Cardiac muscle cell (in vitro differentiated cells and primary cell): ENCODE data around the gene VWA5B2. TPM values are rescaled to one million over a fixed set of nuclear protein-coding genes. Genes with fewer than 3 reads are reported as not detected.

Experiments
- DNase-seq, 2 donors: peaks; one replicate each; pipeline versions ENCODE4 v3.0.0 to v3.0.0-alpha.2; 2010 to 2017; ENCODE audit warnings: low read depth in 1 of 2, low spot score in 1 of 2
- H3K27ac ChIP-seq: fragments of 200-600 bp; sonication (generic); 2 replicates; pipeline ENCODE4 v1.5.1; 2016
- H3K27me3 ChIP-seq: fragments of 200-600 bp; sonication (generic); 2 replicates; pipeline ENCODE4 v1.6.0; 2016; ENCODE audit warnings: control low read depth
- H3K36me3 ChIP-seq: fragments of 200-600 bp; sonication (generic); 2 replicates; pipeline ENCODE4 v1.5.1; 2016; ENCODE audit warnings: control low read depth
- H3K4me1 ChIP-seq: fragments of 200-600 bp; sonication (generic); 2 replicates; pipeline ENCODE4 v1.8.1; 2017; ENCODE audit warnings: low read depth, mild to moderate bottlenecking, mixed run types
- H3K4me3 ChIP-seq: fragments of 200-600 bp; sonication (generic); 2 replicates; pipeline ENCODE4 v1.5.1; 2016; ENCODE audit warnings: mild to moderate bottlenecking
- H3K9me3 ChIP-seq: fragments of 200-600 bp; sonication (generic); 2 replicates; pipeline ENCODE4 v1.5.1; 2017; ENCODE audit warnings: low read depth, mild to moderate bottlenecking, control low read depth
- CTCF ChIP-seq: IDR thresholded peaks from 2 replicates; pipeline ENCODE4 v1.5.1; 2012; ENCODE audit warnings: low read depth, mild to moderate bottlenecking, low read length
- polyA plus RNA-seq: library from polyadenylated mRNA; unstranded; fragments of >200 nt; fragmentation: Nextera tagmentation; extraction: Ambion mirVana; gene quantifications from 2 replicates; pipeline ENCODE4 v1.2.1, GENCODE V29; 2016
- total RNA-seq: library from RNA; depleted of rRNA; stranded (reverse); fragments of >200 nt; gene quantifications from 2 replicates; pipeline ENCODE4 v1.2.3, GENCODE V29; 2016

VWA5B2 gene
- total and polyA plus RNA-seq, 2 experiments from 2014 or later = not detected

- H3K27ac ChIP-seq = peak overlapping the region; percentile 93
- peak overlapping the region; percentile 74 for H3K4me3 ChIP-seq
- no peaks in the 10 kb centered on the region for H3K27me3 ChIP-seq
- TF ChIP-seq CTCF = no peak
- H3K36me3 ChIP-seq = peaks cover 57% of the 10 kb centered on the region
- DNase-seq = peak; percentile 100
- H3K9me3 ChIP-seq = no peaks in the 10 kb centered on the region
- peaks cover 12% of the 10 kb centered on the region for H3K4me1 ChIP-seq
These were observed 43.8 kb upstream of the VWA5B2 start for GRCh38 chr3:184185461-184186183.

GRCh38 chr3:184186184-184186901, 43.0 kb upstream of the VWA5B2 start, which contains the start of gene ABCF3:
ABCF3 (plus strand) TSS chr3:184186199; CDS start chr3:184186208, 9 bp downstream.
- TF ChIP-seq CTCF = no peak
- Histone ChIP-seq H3K27me3 (no peaks in the 10 kb centered on the region), H3K9me3 (no peaks in the 10 kb centered on the region), H3K27ac (peak within 1 kb of the TSS; percentile 93), H3K4me3 (peak within 1 kb of the TSS; percentile 74), H3K4me1 (peaks cover 12% of the 10 kb centered on the region), H3K36me3 (peaks cover 57% of the 10 kb centered on the region)
- DNase-seq = peak in 1 of 2 donors; percentile 63

GRCh38 chr3:184186902-184187207, 42.5 kb upstream of the VWA5B2 start:
- H3K27ac ChIP-seq = peak overlapping the region; percentile 86
- no peak for DNase-seq
- peaks cover 12% of the 10 kb centered on the region for H3K4me1 ChIP-seq
- peaks cover 54% of the 10 kb centered on the region for H3K36me3 ChIP-seq
- H3K9me3 ChIP-seq = no peaks in the 10 kb centered on the region
- no peaks in the 10 kb centered on the region for H3K27me3 ChIP-seq
- H3K4me3 ChIP-seq = peak overlapping the region; percentile 74
- TF ChIP-seq CTCF = no peak

- no peaks in the 10 kb centered on the region for H3K9me3 ChIP-seq
- TF ChIP-seq CTCF = no peak
- peaks cover 12% of the 10 kb centered on the region for H3K4me1 ChIP-seq
- H3K27me3 ChIP-seq = no peaks in the 10 kb centered on the region
- H3K4me3 ChIP-seq = no peak overlapping the region
- peaks cover 48% of the 10 kb centered on the region for H3K36me3 ChIP-seq
- no peak for DNase-seq
- no peak overlapping the region for H3K27ac ChIP-seq
These were observed 41.3 kb upstream of the VWA5B2 start for GRCh38 chr3:184188080-184188479.

- Histone ChIP-seq H3K36me3 (peaks cover 47% of the 10 kb centered on the region), H3K4me3 (no peak overlapping the region), H3K27ac (no peak overlapping the region), H3K4me1 (peaks cover 12% of the 10 kb centered on the region), H3K27me3 (no peaks in the 10 kb centered on the region), H3K9me3 (no peaks in the 10 kb centered on the region)
- no peak for TF ChIP-seq CTCF
- DNase-seq = no peak
These were observed 40.0 kb upstream of the VWA5B2 start for GRCh38 chr3:184189421-184189820.
